ENCODE results near the gene WDR1.

DNA sequence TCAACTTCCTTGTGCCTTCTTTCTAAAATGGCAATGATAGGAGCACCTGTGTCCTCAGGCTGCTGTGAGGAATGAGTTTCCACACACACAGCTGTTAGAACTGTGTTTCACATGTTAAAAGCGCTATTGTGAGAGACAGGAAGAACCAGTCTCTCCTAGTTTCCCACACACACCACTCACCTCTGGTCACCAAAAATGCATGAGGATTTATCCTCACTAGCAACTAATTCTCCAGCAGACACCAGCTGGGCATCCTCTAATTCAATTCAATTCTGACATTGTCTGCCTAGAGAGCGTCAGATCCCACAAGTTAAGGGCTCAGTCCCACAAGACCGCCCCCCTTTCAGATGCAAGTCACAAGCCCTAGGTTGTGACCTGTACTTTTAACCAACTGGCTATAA lies 66.3 kb downstream of the WDR1 start:
- TF ChIP-seq GATA2 (IDR thresholded peaks at IDR 0.05; ENCODE audit: low read depth, low read length) (no peak), GATA3 (IDR thresholded peaks at IDR 0.05; ENCODE audit: low read depth, low read length) (no peak)

All from SH-SY5Y (cell line).